ENCODE results near the gene PRUNE1. TPM values are rescaled to one million over a fixed set of nuclear protein-coding genes. Genes with fewer than 3 reads are reported as not detected.
A peak's percentile ranks its signal among the peaks of the same experiment; 100 is the strongest.

PRUNE1 gene
- total and polyA plus RNA-seq, 2 donors, result 16.2 to 16.7 TPM

- no peak overlapping the region for H3K4me3 ChIP-seq (ENCODE audit: low read length in 2 of 2)
- peaks cover 37 to 45% of the 10 kb centered on the region in 2 donors for H3K4me1 ChIP-seq (ENCODE audit: control insufficient read depth in 2 of 2, insufficient read depth in 2 of 2, low read length in 2 of 2)
- no peaks in the 10 kb centered on the region for H3K27me3 ChIP-seq (ENCODE audit: control insufficient read depth in 2 of 2, insufficient read depth in 1 of 2, low read length in 1 of 2)
- no peak overlapping the region for H3K27ac ChIP-seq (ENCODE audit: low read depth in 1 of 2, low read length in 1 of 2)
- WGBS, result 98% methylated on average over 8 of the region's 8 CpGs
- no peak for DNase-seq (ENCODE audit: low read depth in 6 of 9, low spot score in 9 of 9)
- no peaks in the 10 kb centered on the region for H3K9me3 ChIP-seq (ENCODE audit: control insufficient read depth in 2 of 2, insufficient read depth in 1 of 2, low read length in 1 of 2)
- H3K36me3 ChIP-seq (ENCODE audit: control insufficient read depth in 2 of 2, insufficient read depth in 2 of 2, low read length in 1 of 2), result peaks cover 3 to 6% of the 10 kb centered on the region in 2 donors
Observed at GRCh38 chr1:151009674-151010345, 1.6 kb downstream of the PRUNE1 start.

- no peak for DNase-seq (ENCODE audit: low read depth in 6 of 9, low spot score in 9 of 9)
- no peak overlapping the region for H3K4me3 ChIP-seq (ENCODE audit: low read length in 2 of 2)
- H3K4me1 ChIP-seq (ENCODE audit: control insufficient read depth in 2 of 2, insufficient read depth in 2 of 2, low read length in 2 of 2), result peaks cover 37 to 44% of the 10 kb centered on the region in 2 donors
- no peaks in the 10 kb centered on the region for H3K9me3 ChIP-seq (ENCODE audit: control insufficient read depth in 2 of 2, insufficient read depth in 1 of 2, low read length in 1 of 2)
- WGBS, result 97% methylated on average over 3 of the region's 3 CpGs
- no peaks in the 10 kb centered on the region for H3K27me3 ChIP-seq (ENCODE audit: control insufficient read depth in 2 of 2, insufficient read depth in 1 of 2, low read length in 1 of 2)
- no peak overlapping the region for H3K27ac ChIP-seq (ENCODE audit: low read depth in 1 of 2, low read length in 1 of 2)
- peaks cover 3 to 6% of the 10 kb centered on the region in 2 donors for H3K36me3 ChIP-seq (ENCODE audit: control insufficient read depth in 2 of 2, insufficient read depth in 2 of 2, low read length in 1 of 2)
Observed at GRCh38 chr1:151010346-151010726, 2.1 kb downstream of the PRUNE1 start.

GRCh38 chr1:151011154-151011850 is 3.1 kb downstream of the PRUNE1 start:
- DNase-seq (ENCODE audit: low read depth in 6 of 9, low spot score in 9 of 9), result no peak
- H3K4me1 ChIP-seq (ENCODE audit: control insufficient read depth in 2 of 2, insufficient read depth in 2 of 2, low read length in 2 of 2), result peaks cover 29 to 34% of the 10 kb centered on the region in 2 donors
- H3K9me3 ChIP-seq (ENCODE audit: control insufficient read depth in 2 of 2, insufficient read depth in 1 of 2, low read length in 1 of 2), result no peaks in the 10 kb centered on the region
- H3K27ac ChIP-seq (ENCODE audit: low read depth in 1 of 2, low read length in 1 of 2), result peak overlapping the region in 1 of 2 donors; percentile 7
- peaks cover 3 to 6% of the 10 kb centered on the region in 2 donors for H3K36me3 ChIP-seq (ENCODE audit: control insufficient read depth in 2 of 2, insufficient read depth in 2 of 2, low read length in 1 of 2)
- 69% methylated on average over 4 of the region's 4 CpGs for WGBS
- H3K4me3 ChIP-seq (ENCODE audit: low read length in 2 of 2), result no peak overlapping the region
- H3K27me3 ChIP-seq (ENCODE audit: control insufficient read depth in 2 of 2, insufficient read depth in 1 of 2, low read length in 1 of 2), result no peaks in the 10 kb centered on the region

- Histone ChIP-seq H3K4me1 (ENCODE audit: control insufficient read depth in 2 of 2, insufficient read depth in 2 of 2, low read length in 2 of 2) (peaks cover 16 to 18% of the 10 kb centered on the region in 2 donors), H3K27me3 (ENCODE audit: control insufficient read depth in 2 of 2, insufficient read depth in 1 of 2, low read length in 1 of 2) (no peaks in the 10 kb centered on the region), H3K27ac (ENCODE audit: low read depth in 1 of 2, low read length in 1 of 2) (no peak overlapping the region), H3K9me3 (ENCODE audit: control insufficient read depth in 2 of 2, insufficient read depth in 1 of 2, low read length in 1 of 2) (no peaks in the 10 kb centered on the region), H3K36me3 (ENCODE audit: control insufficient read depth in 2 of 2, insufficient read depth in 2 of 2, low read length in 1 of 2) (peaks cover 3 to 7% of the 10 kb centered on the region in 2 donors), H3K4me3 (ENCODE audit: low read length in 2 of 2) (no peak overlapping the region)
- no peak for DNase-seq (ENCODE audit: low read depth in 6 of 9, low spot score in 9 of 9)
- 99% methylated on average over 14 of the region's 14 CpGs for WGBS
Observed at GRCh38 chr1:151012684-151013471, 4.6 kb downstream of the PRUNE1 start.

- WGBS, result 97% methylated on average over 2 of the region's 2 CpGs
- Histone ChIP-seq H3K4me3 (ENCODE audit: low read length in 2 of 2) (no peak overlapping the region), H3K9me3 (ENCODE audit: control insufficient read depth in 2 of 2, insufficient read depth in 1 of 2, low read length in 1 of 2) (no peaks in the 10 kb centered on the region), H3K27me3 (ENCODE audit: control insufficient read depth in 2 of 2, insufficient read depth in 1 of 2, low read length in 1 of 2) (no peaks in the 10 kb centered on the region), H3K4me1 (ENCODE audit: control insufficient read depth in 2 of 2, insufficient read depth in 2 of 2, low read length in 2 of 2) (peaks cover 13 to 15% of the 10 kb centered on the region in 2 donors), H3K36me3 (ENCODE audit: control insufficient read depth in 2 of 2, insufficient read depth in 2 of 2, low read length in 1 of 2) (peaks cover 3 to 12% of the 10 kb centered on the region in 2 donors), H3K27ac (ENCODE audit: low read depth in 1 of 2, low read length in 1 of 2) (no peak overlapping the region)
- DNase-seq (ENCODE audit: low read depth in 6 of 9, low spot score in 9 of 9), result no peak
Observed at GRCh38 chr1:151013518-151013917, 5.3 kb downstream of the PRUNE1 start.

GRCh38 chr1:151024540-151025146 is 16.4 kb downstream of the PRUNE1 start:
- H3K36me3 ChIP-seq (ENCODE audit: control insufficient read depth in 2 of 2, insufficient read depth in 2 of 2, low read length in 1 of 2), result peaks cover 25 to 45% of the 10 kb centered on the region in 2 donors
- H3K27ac ChIP-seq (ENCODE audit: low read depth in 1 of 2, low read length in 1 of 2), result no peak overlapping the region

GRCh38 chr1:151026460-151026859 is 18.2 kb downstream of the PRUNE1 start:
- Histone ChIP-seq H3K4me3 (ENCODE audit: low read length in 2 of 2) (no peak overlapping the region), H3K27ac (ENCODE audit: low read depth in 1 of 2, low read length in 1 of 2) (no peak overlapping the region), H3K36me3 (ENCODE audit: control insufficient read depth in 2 of 2, insufficient read depth in 2 of 2, low read length in 1 of 2) (peaks cover 34 to 52% of the 10 kb centered on the region in 2 donors), H3K4me1 (ENCODE audit: control insufficient read depth in 2 of 2, insufficient read depth in 2 of 2, low read length in 2 of 2) (no peaks in the 10 kb centered on the region), H3K9me3 (ENCODE audit: control insufficient read depth in 2 of 2, insufficient read depth in 1 of 2, low read length in 1 of 2) (no peaks in the 10 kb centered on the region), H3K27me3 (ENCODE audit: control insufficient read depth in 2 of 2, insufficient read depth in 1 of 2, low read length in 1 of 2) (no peaks in the 10 kb centered on the region)
- no peak for DNase-seq (ENCODE audit: low read depth in 6 of 9, low spot score in 9 of 9)

More at GRCh38 chr1:151024540-151025146, 16.4 kb downstream of the PRUNE1 start:
- DNase-seq (ENCODE audit: low read depth in 6 of 9, low spot score in 9 of 9), result peak in 7 of 9 donors; percentile 65 to 88 (median 77)
- H3K27me3 ChIP-seq (ENCODE audit: control insufficient read depth in 2 of 2, insufficient read depth in 1 of 2, low read length in 1 of 2), result no peaks in the 10 kb centered on the region
- H3K4me1 ChIP-seq (ENCODE audit: control insufficient read depth in 2 of 2, insufficient read depth in 2 of 2, low read length in 2 of 2), result no peaks in the 10 kb centered on the region
- WGBS, result 22% methylated on average over 6 of the region's 6 CpGs
- no peaks in the 10 kb centered on the region for H3K9me3 ChIP-seq (ENCODE audit: control insufficient read depth in 2 of 2, insufficient read depth in 1 of 2, low read length in 1 of 2)
- no peak overlapping the region for H3K4me3 ChIP-seq (ENCODE audit: low read length in 2 of 2)

GRCh38 chr1:151032164-151032563 is 23.9 kb downstream of the PRUNE1 start:
- Histone ChIP-seq H3K9me3 (ENCODE audit: control insufficient read depth in 2 of 2, insufficient read depth in 1 of 2, low read length in 1 of 2) (no peaks in the 10 kb centered on the region), H3K27ac (ENCODE audit: low read depth in 1 of 2, low read length in 1 of 2) (no peak overlapping the region), H3K27me3 (ENCODE audit: control insufficient read depth in 2 of 2, insufficient read depth in 1 of 2, low read length in 1 of 2) (no peaks in the 10 kb centered on the region), H3K36me3 (ENCODE audit: control insufficient read depth in 2 of 2, insufficient read depth in 2 of 2, low read length in 1 of 2) (peaks cover 37 to 58% of the 10 kb centered on the region in 2 donors), H3K4me3 (ENCODE audit: low read length in 2 of 2) (no peak overlapping the region), H3K4me1 (ENCODE audit: control insufficient read depth in 2 of 2, insufficient read depth in 2 of 2, low read length in 2 of 2) (no peaks in the 10 kb centered on the region)
- DNase-seq (ENCODE audit: low read depth in 6 of 9, low spot score in 9 of 9), result no peak
- WGBS, result 97% methylated on average over 8 of the region's 8 CpGs

Data from thymus (tissue), 11 donors.